Body of pancreas (tissue), 4 donors: ENCODE data around the gene SPOCK2. TPM values are rescaled to one million over a fixed set of nuclear protein-coding genes. Genes with fewer than 3 reads are reported as not detected.

ENCODE experiments used
- ATAC-seq: fragments of 150-250 bp; one replicate; pipeline ENCODE4 v1.9.1; 2016
- DNase-seq, 4 donors: peaks; one replicate each; pipeline ENCODE4 v3.0.0-alpha.2; 2019
- H3K27ac ChIP-seq, 4 donors: fragments of 200-600 bp; sonication (generic); 1 replicate in 3 of 4; 2 replicates in 1 of 4; pipeline versions ENCODE4 v1.5.1 to v1.6.1; 2016 to 2019; ENCODE audit warnings: mild to moderate bottlenecking in 1 of 4, mixed read lengths in 1 of 4, moderate library complexity in 1 of 4
- H3K27me3 ChIP-seq, 2 donors: fragments of 200-600 bp; sonication (generic); one replicate each; pipeline ENCODE4 v1.6.0; 2016; ENCODE audit warnings: mild to moderate bottlenecking in 1 of 2
- H3K36me3 ChIP-seq, 2 donors: fragments of 200-600 bp; sonication (generic); replicated peaks in 1 of 2; 2 replicates each; pipeline ENCODE4 v1.5.1; 2016; ENCODE audit warnings: low read depth in 2 of 2; ENCODE audit not compliant: insufficient read depth in 1 of 2
- H3K4me1 ChIP-seq: fragments of 200-600 bp; sonication (generic); one replicate; pipeline ENCODE4 v1.6.0; 2016
- H3K4me3 ChIP-seq, 2 donors: fragments of 200-600 bp; sonication (generic); 1 replicate in 1 of 2; 2 replicates in 1 of 2; pipeline ENCODE4 v1.5.1; 2016 to 2019
- H3K9me3 ChIP-seq, 3 donors: fragments of 200-600 bp; sonication (generic); 1 replicate in 2 of 3; 2 replicates in 1 of 3; pipeline ENCODE4 v1.5.1; 2016
- CTCF ChIP-seq, 7 experiments: fragments of 450-650 bp in 4 of 7; fragments of 200-600 bp in 3 of 7; sonication (generic) in 3 of 7; IDR thresholded peaks; one replicate each; pipeline ENCODE4 v1.5.1; 2016 to 2019; ENCODE audit warnings: antibody characterized with exemption in 7 of 7
- POLR2A ChIP-seq, 3 donors: fragments of 450-650 bp; IDR thresholded peaks; one replicate each; pipeline ENCODE4 v1.6.1; 2016; ENCODE audit warnings: antibody characterized with exemption in 3 of 3, mild to moderate bottlenecking in 2 of 3
- WGBS, 2 donors: methylation state at CpG; one replicate each; pipeline ENCODE4 v1.1.5; 2017; 5-methylcytosine and 5-hydroxymethylcytosine counted together
- intact Hi-C: fragments of 100-400 bp; cut with DNase I; formaldehyde crosslinking; loops from one replicate; pipeline ENCODE4 v1.15.1; 2023
- total RNA-seq, 2 donors: library from RNA; depleted of rRNA; stranded (reverse); fragments of >200 nt; gene quantifications; one replicate each; pipeline ENCODE4 v1.1.0, GENCODE V29; 2016

Gene SPOCK2
- total RNA-seq, 2 donors from 2014 or later, result 2.0 to 7.3 TPM

GRCh38 chr10:72024596-72024995 is 63.8 kb downstream of the SPOCK2 start:
- Histone ChIP-seq H3K27me3 (no peaks in the 10 kb centered on the region), H3K27ac (no peak overlapping the region), H3K4me3 (no peak overlapping the region), H3K4me1 (peaks cover 10% of the 10 kb centered on the region), H3K9me3 (no peaks in the 10 kb centered on the region), H3K36me3 (no peaks in the 10 kb centered on the region)
- TF ChIP-seq POLR2A (IDR thresholded peaks at IDR 0.05) (no peak), CTCF (IDR thresholded peaks at IDR 0.05) (no peak)
- DNase-seq (no peak), ATAC-seq (no peak)
- intact Hi-C loops, result no loop called here
- WGBS, 2 donors, result 79 to 83% methylated on average over 4 of the region's 4 CpGs

- H3K9me3 ChIP-seq, result no peaks in the 10 kb centered on the region
- no peaks in the 10 kb centered on the region for H3K36me3 ChIP-seq
- WGBS, 2 donors, result 66 to 86% methylated on average over 6 of the region's 6 CpGs
- DNase-seq (no peak), ATAC-seq (no peak)
- no peaks in the 10 kb centered on the region for H3K27me3 ChIP-seq
- no peak overlapping the region for H3K27ac ChIP-seq
- no peak overlapping the region for H3K4me3 ChIP-seq
- intact Hi-C loops, result no loop called here
- no peak for TF ChIP-seq POLR2A (IDR thresholded peaks at IDR 0.05)
- no peak for TF ChIP-seq CTCF (IDR thresholded peaks at IDR 0.05)
- H3K4me1 ChIP-seq, result peaks cover 10% of the 10 kb centered on the region
These were observed 66.1 kb downstream of the SPOCK2 start for GRCh38 chr10:72022228-72022627.

DNA sequence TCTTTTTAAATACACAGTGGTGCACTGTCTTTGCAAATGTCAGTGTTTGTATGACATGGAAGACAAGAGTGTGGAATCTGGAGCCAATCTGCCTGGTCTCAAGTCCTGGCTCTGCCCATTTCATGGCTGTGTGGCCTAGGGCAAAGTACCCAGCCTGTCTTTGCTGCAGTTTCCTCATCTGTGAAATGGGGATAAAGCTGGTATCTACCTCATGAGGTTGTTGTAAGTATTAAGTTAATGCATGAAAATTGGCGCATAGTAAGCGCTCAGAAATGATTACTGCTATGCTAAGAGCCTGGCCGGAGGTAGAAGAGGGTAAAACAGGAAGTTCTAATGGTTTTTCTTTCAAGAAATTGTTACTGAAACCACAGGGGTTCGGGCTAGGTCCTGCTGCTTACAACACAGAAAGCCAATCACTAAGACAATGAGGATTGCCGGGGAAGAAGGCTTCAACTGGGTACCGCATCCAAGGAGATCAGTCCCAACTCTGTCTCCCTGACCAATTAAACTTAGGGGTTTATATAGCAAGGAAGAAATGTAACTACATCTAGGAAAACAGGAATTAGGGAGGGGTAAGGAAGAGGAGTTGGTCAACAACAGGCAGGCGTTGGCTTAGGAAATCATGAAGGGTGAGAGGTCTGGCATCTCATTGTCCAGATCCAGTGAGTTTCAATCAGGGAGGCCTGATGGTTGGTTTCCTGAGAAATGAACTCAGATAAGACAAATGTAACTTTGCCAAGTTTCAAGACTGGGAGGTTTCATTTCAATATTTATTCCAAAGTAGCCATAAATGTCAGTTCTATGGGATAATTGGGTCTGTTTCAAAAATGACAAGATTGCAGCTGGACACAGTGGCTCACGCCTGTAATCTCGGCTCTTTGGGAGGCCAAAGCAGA is 67.2 kb downstream of the SPOCK2 start:
- intact Hi-C loops, result no loop called here
- Histone ChIP-seq H3K27me3 (no peaks in the 10 kb centered on the region), H3K4me1 (peaks cover 18% of the 10 kb centered on the region), H3K4me3 (no peak overlapping the region), H3K9me3 (no peaks in the 10 kb centered on the region), H3K36me3 (no peaks in the 10 kb centered on the region), H3K27ac (peak overlapping the region in 3 of 4 donors; percentile 14 to 52 (median 44))
- TF ChIP-seq CTCF (IDR thresholded peaks at IDR 0.05) (no peak), POLR2A (IDR thresholded peaks at IDR 0.05) (no peak)
- 63 to 69% methylated on average over 9 of the region's 9 CpGs for WGBS, 2 donors
- no peak for DNase-seq
- ATAC-seq, result no peak

GRCh38 chr10:72019085-72019876 is 69.1 kb downstream of the SPOCK2 start:
- H3K4me1 ChIP-seq, result peaks cover 18% of the 10 kb centered on the region
- intact Hi-C loops, result no loop called here
- TF ChIP-seq POLR2A (IDR thresholded peaks at IDR 0.05) (no peak), CTCF (IDR thresholded peaks at IDR 0.05) (no peak)
- WGBS, 2 donors, result 82 to 84% methylated on average over 11 of the region's 11 CpGs
- ATAC-seq, result no peak
- H3K4me3 ChIP-seq, result no peak overlapping the region
- no peaks in the 10 kb centered on the region for H3K27me3 ChIP-seq
- H3K9me3 ChIP-seq, result no peaks in the 10 kb centered on the region
- no peak overlapping the region for H3K27ac ChIP-seq
- H3K36me3 ChIP-seq, result no peaks in the 10 kb centered on the region
- DNase-seq, result no peak
